OCI-LY1 (cell line): ENCODE results near the gene MYO18B.

ENCODE experiments used
- H2AFZ ChIP-seq: fragments of 200-600 bp; sonication (generic), shearing (Covaris generic); 2 replicates; pipeline ENCODE4 v1.6.0; 2014; ENCODE audit warnings: antibody characterized with exemption, mild to moderate bottlenecking, low read length
- H3F3A ChIP-seq: fragments of 200-600 bp; sonication (generic), shearing (Covaris generic); 2 replicates; pipeline ENCODE4 v1.6.0; 2014; ENCODE audit warnings: mild to moderate bottlenecking, antibody characterized with exemption, low read length, moderate library complexity; ENCODE audit not compliant: insufficient read depth
- H3K27ac ChIP-seq: fragments of 200-600 bp; sonication (generic); 2 replicates; pipeline ENCODE4 v1.5.1; 2014; ENCODE audit warnings: low read length, mixed run types, mild to moderate bottlenecking, low read depth; ENCODE audit not compliant: poor library complexity, severe bottlenecking
- H3K27me3 ChIP-seq: fragments of 200-600 bp; sonication (generic); 2 replicates; pipeline ENCODE4 v1.6.0; 2014; ENCODE audit warnings: antibody characterized with exemption, mild to moderate bottlenecking, low read length, moderate library complexity; ENCODE audit not compliant: insufficient read depth
- H3K36me3 ChIP-seq: fragments of 200-600 bp; sonication (generic); 2 replicates; pipeline ENCODE4 v1.6.1; 2014; ENCODE audit warnings: mild to moderate bottlenecking, antibody characterized with exemption, low read length, moderate library complexity, mixed read lengths; ENCODE audit not compliant: insufficient read depth
- H3K4me1 ChIP-seq: fragments of 200-600 bp; sonication (generic); 2 replicates; pipeline ENCODE4 v1.5.1; 2014; ENCODE audit warnings: mild to moderate bottlenecking, low read length, moderate library complexity; ENCODE audit not compliant: insufficient read depth, severe bottlenecking
- H3K4me2 ChIP-seq: fragments of 200-600 bp; sonication (generic), shearing (Covaris generic); 2 replicates; pipeline ENCODE4 v1.6.1; 2014; ENCODE audit warnings: low read length
- H3K4me3 ChIP-seq: fragments of 200-600 bp; sonication (generic); 2 replicates; pipeline ENCODE4 v1.5.1; 2014; ENCODE audit warnings: low read length, low read depth, mild to moderate bottlenecking, mixed read lengths; ENCODE audit not compliant: poor library complexity, severe bottlenecking
- H3K79me2 ChIP-seq: fragments of 200-600 bp; shearing (Covaris generic); 2 replicates; pipeline ENCODE4 v1.6.1; 2016; ENCODE audit warnings: mixed run types, low read length, mixed read lengths; ENCODE audit not compliant: insufficient read depth
- H3K9ac ChIP-seq: fragments of 200-600 bp; sonication (generic), shearing (Covaris generic); 2 replicates; pipeline ENCODE4 v1.6.1; 2014; ENCODE audit warnings: mild to moderate bottlenecking, low read length, mixed read lengths
- H3K9me2 ChIP-seq: fragments of 200-600 bp; sonication (generic), shearing (Covaris generic); 2 replicates; pipeline ENCODE4 v1.6.1; 2014; ENCODE audit warnings: low read depth, mild to moderate bottlenecking, low read length, mixed read lengths
- H3K9me3 ChIP-seq: fragments of 200-600 bp; shearing (Covaris generic); 2 replicates; pipeline ENCODE4 v1.6.1; 2014; ENCODE audit warnings: low read length, mixed read lengths
- H4K20me1 ChIP-seq: fragments of 200-600 bp; sonication (generic), shearing (Covaris generic); 2 replicates; pipeline ENCODE4 v1.6.0; 2016; ENCODE audit warnings: mild to moderate bottlenecking, low read length; ENCODE audit not compliant: insufficient read depth
- EZH2 ChIP-seq: fragments of 200-600 bp; sonication (generic), shearing (Covaris generic); IDR thresholded peaks from 2 replicates; pipeline ENCODE4 v1.8.0; 2017; ENCODE audit warnings: borderline replicate concordance, mixed run types, mild to moderate bottlenecking, antibody characterized with exemption, low read length, moderate library complexity, mixed read lengths
- TF ChIP-seq, protein P1 (sequence below): fragments of 200-600 bp; sonication (generic), shearing (Covaris generic); IDR thresholded peaks from 2 replicates; pipeline ENCODE4 v1.5.1; 2017; ENCODE audit warnings: mild to moderate bottlenecking, antibody characterized with exemption, low read length, moderate library complexity, mixed read lengths

The MYO18B gene

DNA sequence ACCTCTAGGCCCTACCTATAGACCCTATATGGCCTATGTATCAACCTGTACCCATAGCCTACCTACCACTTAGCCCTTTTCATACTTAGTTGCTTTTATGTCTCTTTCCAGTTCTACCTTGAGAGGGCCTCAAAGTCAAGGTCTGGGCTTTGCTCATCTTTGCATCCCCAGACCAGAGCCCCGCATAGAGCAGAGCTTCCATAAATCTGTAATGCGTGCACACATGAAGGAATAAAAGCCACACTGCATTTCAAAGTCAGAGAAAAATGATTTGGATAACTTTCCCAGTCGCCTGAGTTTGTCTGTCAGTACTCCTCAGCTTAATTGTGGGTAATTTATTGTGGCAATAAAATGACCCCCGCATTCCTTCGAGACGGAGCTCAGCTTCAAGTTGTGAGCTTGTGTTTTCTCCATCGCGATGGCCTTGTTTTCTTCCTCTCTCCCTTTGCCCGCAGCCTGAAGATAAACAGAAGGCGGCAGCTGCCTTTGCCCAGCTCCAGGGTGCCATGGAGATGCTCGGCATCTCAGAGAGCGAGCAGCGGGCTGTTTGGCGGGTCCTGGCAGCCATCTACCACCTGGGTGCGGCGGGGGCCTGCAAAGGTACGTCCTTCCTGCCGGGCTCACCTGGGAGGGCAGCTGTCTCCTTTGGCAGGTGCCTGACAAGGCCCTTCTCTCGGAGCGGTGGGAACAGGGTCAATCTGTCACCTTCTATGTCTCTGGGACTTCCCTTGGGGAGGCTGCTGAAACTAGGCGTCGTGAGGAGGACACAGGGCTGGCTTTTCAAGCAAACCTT lies 55.7 kb downstream of the MYO18B start:
- Histone ChIP-seq H3K9me3 (no peaks in the 10 kb centered on the region), H3F3A (no peaks in the 10 kb centered on the region), H3K9ac (no peak overlapping the region), H3K36me3 (no peaks in the 10 kb centered on the region), H3K9me2 (no peaks in the 10 kb centered on the region), H2AFZ (no peak overlapping the region), H3K4me1 (no peaks in the 10 kb centered on the region), H4K20me1 (no peaks in the 10 kb centered on the region), H3K4me2 (no peak overlapping the region), H3K27ac (no peak overlapping the region), H3K4me3 (no peak overlapping the region), H3K79me2 (no peaks in the 10 kb centered on the region), H3K27me3 (no peaks in the 10 kb centered on the region)
- no peak for TF ChIP-seq EZH2
- TF ChIP-seq, protein P1, sequence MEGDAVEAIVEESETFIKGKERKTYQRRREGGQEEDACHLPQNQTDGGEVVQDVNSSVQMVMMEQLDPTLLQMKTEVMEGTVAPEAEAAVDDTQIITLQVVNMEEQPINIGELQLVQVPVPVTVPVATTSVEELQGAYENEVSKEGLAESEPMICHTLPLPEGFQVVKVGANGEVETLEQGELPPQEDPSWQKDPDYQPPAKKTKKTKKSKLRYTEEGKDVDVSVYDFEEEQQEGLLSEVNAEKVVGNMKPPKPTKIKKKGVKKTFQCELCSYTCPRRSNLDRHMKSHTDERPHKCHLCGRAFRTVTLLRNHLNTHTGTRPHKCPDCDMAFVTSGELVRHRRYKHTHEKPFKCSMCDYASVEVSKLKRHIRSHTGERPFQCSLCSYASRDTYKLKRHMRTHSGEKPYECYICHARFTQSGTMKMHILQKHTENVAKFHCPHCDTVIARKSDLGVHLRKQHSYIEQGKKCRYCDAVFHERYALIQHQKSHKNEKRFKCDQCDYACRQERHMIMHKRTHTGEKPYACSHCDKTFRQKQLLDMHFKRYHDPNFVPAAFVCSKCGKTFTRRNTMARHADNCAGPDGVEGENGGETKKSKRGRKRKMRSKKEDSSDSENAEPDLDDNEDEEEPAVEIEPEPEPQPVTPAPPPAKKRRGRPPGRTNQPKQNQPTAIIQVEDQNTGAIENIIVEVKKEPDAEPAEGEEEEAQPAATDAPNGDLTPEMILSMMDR = no peak

DNA sequence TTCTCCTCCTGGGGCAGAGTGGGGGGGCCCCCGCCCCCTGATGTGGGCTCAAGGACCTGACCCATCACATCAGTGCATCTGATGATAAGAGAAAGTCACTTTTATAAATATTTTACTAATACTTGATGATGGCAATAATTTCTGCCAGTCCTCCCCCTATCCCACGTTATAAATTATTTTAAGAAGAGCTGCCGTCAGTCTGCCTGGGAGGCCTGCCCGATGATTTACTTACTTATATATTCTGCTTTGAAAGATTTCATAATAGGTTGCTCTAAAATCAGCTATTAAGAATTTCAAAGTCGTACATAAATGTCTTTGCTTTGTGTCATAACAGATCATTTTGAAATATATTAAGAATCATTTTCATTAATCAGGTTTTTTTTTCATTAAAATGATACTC lies 58.8 kb downstream of the MYO18B start:
- Histone ChIP-seq H3K27ac (no peak overlapping the region), H3K4me2 (no peak overlapping the region), H3K9me2 (no peaks in the 10 kb centered on the region), H3K4me3 (no peak overlapping the region), H3K4me1 (no peaks in the 10 kb centered on the region), H4K20me1 (no peaks in the 10 kb centered on the region), H3K27me3 (no peaks in the 10 kb centered on the region), H3F3A (no peaks in the 10 kb centered on the region), H3K9me3 (no peaks in the 10 kb centered on the region), H3K79me2 (no peaks in the 10 kb centered on the region), H3K9ac (no peak overlapping the region), H2AFZ (no peak overlapping the region), H3K36me3 (no peaks in the 10 kb centered on the region)
- TF ChIP-seq EZH2 = no peak
- TF ChIP-seq, protein P1 = no peak

DNA sequence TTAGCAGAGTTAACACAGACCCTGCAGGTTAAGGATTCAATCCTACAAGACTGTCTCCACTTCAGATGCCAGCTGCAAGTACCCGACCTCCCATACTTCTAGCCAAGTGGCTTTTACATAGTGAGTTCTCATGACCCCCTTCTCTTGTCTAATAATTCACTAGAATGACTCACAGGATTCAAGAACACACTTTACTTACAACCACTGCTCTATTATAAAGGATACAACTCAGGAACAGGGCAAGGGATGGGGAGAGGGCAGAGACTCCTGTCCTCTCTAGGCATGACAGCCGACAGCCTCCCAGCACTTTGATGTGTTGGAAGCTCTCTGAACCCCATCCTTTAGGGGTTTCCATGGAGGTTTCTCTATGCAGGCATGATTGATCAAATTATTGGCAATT lies 60.0 kb downstream of the MYO18B start:
- TF ChIP-seq EZH2 = no peak
- TF ChIP-seq, protein P1 = no peak
- H3K9ac ChIP-seq = no peak overlapping the region
- no peaks in the 10 kb centered on the region for H4K20me1 ChIP-seq
- no peaks in the 10 kb centered on the region for H3K27me3 ChIP-seq
- no peaks in the 10 kb centered on the region for H3K36me3 ChIP-seq
- H3K4me2 ChIP-seq = no peak overlapping the region
- no peaks in the 10 kb centered on the region for H3F3A ChIP-seq
- no peaks in the 10 kb centered on the region for H3K4me1 ChIP-seq
- H3K9me3 ChIP-seq = no peaks in the 10 kb centered on the region
- no peak overlapping the region for H3K27ac ChIP-seq
- no peaks in the 10 kb centered on the region for H3K9me2 ChIP-seq
- no peak overlapping the region for H3K4me3 ChIP-seq
- H3K79me2 ChIP-seq = no peaks in the 10 kb centered on the region
- H2AFZ ChIP-seq = no peak overlapping the region
